Measurements from ENCODE around the gene MYOZ2.

The MYOZ2 gene

DNA sequence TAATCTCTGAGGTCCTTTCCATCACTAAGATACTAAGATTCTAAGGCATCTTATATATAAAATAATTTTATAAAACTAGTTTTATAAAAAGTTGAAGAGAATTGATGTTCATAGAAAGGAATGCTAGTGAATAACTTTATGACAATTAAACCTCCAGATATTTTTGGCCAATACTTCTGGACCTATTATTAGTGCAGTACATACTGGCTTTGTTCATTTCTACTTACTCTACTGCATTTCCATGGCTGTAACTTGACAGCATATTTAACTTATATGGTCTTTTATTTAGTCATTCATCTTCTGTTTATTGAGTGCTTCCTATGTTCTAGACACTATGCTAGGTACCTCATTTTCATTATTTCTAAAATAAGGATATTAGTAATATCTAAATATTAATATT is 70.1 kb downstream of the MYOZ2 start:
- DNase-seq, result no peak

DNA sequence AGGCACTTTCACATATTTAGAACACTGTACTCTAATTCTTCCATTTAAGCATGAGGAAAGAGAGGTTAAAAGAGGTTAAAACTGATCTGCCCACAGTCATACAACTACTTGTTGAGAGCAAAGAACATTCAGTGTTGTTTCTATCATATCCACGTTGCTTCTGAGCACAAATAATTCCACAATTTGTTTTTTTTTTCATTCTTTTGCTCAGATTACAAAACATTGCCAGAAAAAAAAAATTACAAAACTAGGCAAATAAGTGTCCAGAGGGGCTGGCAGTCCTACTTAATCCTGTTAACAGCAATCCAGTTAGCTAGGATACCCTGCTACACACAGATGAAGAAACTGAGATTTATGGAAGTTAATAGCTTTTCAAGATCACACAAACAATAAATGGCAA is 70.5 kb downstream of the MYOZ2 start:
- no peak for DNase-seq

DNA sequence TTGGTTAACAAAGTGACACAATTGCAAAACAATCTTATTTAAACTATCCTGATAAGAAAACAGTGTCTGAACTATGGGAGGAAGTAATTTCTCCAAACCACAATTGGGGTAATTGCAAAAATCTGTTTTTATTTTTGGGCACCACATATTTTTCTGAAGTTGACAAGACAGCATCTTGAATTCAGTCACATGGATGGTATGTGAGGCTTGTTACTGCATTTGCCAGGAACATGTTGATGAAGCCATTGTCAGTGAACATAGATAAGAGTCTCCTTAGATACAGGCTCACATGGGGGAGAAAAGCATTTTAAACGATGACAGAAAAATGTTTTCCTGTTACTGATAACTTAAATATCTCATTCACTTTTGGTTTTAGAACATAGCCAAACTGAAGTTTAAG is 71.4 kb downstream of the MYOZ2 start:
- DNase-seq, result peak; percentile 11

DNA sequence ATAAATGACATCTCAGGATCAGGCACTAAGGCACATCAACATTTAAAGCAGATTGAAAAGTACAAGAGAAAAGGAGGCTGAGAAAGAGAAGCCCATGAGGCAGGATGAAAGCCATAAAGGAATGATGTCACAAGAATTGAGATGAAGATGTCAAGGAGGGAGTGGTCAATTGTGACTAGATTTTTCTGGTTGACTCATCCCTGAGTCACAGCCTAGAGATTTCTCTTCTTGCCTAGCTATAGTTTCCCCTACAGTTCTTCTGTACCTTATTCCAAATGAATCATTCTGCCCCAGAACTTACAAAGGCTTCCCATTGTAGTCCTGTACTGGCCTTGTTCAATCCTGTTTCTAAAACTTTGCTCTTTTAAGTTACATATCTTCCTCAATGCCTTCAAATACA is 73.4 kb downstream of the MYOZ2 start:
- peak; percentile 88 for DNase-seq

DNA sequence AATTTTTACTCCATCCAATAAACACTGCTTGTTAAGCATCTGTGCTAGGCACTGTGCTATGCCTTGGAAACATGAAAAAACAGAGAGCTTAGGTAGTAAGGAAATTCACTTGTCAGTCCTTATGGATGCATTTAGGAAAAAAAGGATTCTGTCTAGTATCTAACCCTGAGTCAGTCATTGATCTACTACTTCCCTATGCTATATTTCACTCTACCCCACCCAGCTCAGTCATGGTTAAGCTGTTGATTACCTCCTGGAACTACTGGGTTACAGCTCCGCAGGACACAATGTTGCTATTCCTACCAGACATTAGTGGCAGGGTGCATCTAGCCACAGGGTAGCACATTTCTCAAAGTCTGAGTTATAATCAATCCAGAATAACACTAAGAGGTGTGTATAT is 74.0 kb downstream of the MYOZ2 start:
- no peak for DNase-seq

DNA sequence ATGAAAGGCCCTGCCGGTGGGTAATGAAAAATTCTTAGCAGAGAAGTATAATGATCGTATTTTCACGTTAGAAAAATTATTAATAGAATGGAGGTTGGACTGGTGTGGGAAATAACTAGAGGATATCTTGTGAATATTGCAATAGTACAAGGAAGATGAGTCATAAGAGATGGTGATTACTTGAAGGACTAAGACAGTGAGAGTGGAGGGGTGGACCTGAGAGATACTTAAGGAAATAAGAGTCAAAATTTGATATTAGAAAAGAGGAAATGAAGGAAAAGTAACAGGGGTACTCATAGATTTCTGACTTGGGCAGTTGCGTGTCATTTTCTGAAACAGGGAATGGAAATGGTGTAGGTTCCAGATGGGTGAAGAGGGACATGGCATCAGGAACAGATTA is 75.1 kb downstream of the MYOZ2 start:
- no peak for DNase-seq

DNA sequence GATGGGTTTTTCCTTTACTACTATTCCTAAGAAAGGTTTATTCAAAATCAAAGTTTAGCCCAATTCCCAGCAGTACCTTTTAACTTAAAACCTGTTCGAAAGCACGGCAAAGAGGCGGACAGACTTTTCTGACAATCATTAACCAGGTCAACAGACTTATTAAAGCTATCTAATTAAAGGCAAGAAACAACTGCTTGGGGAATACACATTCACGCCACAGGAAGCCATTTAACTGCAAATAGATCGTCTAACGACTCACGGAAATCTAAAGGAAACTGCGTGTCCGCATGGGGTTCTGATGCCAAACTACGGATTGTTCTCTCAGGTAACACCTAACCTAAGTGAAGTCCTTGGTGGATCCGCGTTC is 76.2 kb downstream of the MYOZ2 start:
- no peak for DNase-seq

DNA sequence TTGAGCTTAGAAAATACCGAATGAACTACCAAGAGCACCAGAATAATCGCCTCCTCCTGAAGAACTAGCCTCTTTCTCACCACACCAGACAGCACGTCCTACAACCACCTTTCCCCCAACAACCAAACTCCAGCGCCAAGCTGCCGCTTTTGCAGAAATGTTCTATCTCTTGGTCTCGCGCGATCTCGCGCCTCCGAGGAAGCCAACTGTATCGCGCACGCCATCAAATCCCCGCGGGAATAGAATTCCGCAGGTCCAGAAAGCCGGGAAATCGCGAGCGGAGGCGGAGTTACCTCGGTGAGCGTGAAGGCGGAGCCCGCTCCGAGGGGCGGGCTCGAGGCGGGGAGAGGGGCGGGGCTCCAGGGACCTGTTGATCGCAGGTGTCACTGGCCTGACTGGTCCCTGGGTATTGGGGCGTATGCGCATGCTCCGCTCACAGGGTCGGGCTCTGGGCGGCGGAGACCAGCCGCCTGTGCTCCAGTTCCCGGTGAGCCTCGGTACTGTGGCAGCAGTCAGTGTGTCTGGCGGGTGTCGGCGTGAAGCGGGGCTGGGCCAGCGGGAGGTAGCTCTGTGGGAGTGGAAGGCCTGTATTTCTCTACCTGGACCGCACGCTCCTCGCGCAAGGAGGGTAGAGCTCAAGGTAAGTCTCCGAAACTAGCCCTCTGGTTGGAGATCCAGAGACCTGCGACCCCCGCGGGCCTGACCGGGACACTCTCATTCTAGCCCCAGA is 76.8 kb downstream of the MYOZ2 start, which contains the start of gene USP53:
USP53 (plus strand) TSS at position 480 of the 730 bp plus-strand sequence. CDS start 27,047 bp downstream, outside the sequence.
- peak; percentile 98 for DNase-seq

DNA sequence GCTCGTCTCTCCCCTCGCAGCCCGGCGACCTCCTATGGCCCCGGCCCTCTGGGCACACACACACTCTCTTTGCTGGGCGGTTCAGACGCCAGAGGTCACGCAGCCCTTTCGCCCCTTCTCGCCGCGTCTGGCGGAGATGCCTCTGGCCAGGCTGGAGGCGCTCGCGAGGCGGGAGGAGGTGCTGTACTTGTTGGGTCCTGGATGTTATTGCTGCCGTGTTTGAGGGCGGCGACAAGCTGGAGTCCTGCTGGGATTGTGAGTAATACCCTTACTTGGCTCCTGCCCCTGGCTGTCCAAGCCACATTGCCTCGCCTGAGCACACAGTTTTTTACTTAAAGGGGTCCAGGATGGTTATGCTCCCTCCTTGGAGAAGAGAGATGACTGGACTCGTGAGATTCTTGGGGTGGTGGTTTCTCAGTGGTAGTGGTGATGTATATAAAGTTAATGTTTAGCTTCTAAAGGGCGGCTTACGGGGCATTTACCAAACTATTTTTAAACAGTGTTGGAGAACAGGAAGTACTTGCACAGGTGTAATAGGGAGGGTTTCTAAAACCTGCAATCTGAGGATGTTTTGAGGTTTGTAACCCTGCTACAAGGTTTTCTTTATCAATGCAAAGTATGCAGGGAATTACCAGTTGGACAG is 77.5 kb downstream of the MYOZ2 start:
- DNase-seq, result peak; percentile 78

DNA sequence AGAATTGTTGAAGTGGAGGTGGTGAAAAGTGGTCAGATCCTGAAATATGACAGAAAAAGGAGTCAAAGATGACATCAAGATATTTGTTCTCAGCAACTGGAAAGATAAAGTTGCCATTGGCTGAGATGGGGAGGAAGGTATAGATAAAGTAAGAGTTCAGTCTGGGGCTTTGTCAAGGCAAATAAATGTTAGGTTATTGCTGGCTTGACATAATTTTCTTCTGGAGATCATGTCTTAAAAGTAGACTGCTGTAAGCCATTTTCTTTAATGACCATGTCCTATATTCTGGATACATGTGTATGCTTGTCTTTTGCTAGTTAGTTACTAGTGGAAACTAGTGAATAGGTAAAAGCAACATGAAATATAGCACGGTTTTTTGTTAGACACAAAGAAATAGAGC is 82.5 kb downstream of the MYOZ2 start:
- no peak for DNase-seq

DNA sequence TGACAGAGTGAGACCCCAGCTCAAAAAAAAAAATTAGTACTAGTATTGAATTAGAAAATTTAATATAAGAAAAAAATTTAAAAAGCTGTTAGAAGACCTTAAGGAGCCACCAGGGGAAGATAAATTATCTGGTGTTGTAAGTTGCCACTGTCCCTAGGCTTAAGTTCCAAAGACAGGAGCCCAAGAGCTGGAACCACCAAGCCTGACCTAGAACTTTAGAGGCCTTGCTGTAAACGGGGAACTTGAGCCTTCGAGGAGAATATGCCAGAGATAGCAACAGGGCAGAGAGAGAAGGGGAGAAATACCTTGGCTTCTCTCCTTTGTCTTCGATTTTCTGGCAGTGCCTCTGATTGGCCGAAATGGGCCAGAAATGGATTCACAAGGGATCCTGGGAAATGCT is 85.8 kb downstream of the MYOZ2 start:
- no peak for DNase-seq

DNA sequence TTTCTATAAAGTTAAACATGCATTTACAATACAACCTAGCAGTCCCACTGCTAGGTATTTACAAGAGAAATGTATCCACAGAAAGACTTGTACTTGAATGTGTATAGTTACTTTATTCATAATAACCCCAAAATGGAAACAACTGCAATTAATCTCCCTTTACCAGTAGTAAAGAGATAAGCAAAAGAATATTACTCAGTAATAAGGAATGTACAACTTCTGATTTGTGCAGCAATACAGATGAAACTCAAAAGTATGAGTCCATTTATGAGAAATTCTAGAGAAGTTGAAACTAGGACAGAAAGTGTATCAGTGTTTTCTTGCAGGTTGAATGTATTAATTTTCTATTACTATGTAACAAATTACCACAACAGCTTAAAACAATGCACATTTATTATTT is 92.1 kb downstream of the MYOZ2 start:
- no peak for DNase-seq

DNA sequence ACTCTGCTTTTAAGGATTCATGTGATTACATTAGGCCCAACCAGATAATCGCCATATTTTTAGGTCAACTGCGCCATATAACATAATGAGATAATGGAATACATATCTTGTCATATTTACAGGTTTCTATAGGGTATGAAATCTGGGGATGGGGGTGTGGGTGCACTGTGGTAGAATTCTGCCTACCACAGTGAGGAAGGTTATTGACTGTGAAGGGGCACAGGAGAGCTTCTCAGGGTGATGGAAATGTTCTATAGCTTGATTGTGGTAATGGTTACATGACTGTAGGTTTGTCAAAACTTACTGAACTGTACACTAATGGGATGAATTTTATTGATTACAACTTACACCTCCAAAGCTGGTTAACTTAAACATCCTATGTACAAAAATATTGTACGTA is 92.8 kb downstream of the MYOZ2 start:
- DNase-seq, result no peak

DNA sequence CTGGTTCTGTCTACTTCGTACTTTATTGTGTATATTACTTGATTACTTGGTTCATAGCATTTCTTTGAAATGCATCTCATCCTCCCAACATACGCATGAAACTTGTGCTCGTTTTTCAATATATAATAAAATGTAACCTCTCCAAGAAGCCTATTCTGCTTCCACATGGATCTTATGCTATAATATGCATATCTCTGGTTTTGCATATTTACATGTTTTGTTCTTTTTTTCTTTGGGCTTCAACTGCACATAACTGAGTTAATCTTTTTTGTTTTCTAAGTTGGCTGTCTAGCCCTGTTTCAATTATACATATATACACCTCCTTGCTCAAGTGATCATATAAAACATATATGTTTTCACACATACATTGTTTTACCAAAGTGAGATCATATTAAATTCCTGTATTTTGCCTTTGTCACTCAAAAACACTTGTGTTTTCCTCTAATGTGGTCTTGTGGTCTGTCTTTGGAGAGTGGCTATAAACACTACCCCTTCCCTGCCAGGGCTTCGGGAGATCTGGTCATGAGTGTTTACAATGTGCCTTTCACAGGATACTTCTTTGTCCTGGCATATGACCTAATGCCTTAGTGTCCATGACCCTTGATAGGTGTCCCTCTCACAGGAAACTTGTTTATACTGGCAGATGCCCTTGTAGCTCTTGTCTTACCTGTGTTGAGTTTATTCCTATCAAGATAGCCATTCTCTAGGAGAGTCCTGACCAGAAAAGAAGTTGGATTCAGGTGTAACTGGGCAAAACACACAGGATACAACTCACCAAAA is 94.5 kb downstream of the MYOZ2 start:
- no peak for DNase-seq

DNA sequence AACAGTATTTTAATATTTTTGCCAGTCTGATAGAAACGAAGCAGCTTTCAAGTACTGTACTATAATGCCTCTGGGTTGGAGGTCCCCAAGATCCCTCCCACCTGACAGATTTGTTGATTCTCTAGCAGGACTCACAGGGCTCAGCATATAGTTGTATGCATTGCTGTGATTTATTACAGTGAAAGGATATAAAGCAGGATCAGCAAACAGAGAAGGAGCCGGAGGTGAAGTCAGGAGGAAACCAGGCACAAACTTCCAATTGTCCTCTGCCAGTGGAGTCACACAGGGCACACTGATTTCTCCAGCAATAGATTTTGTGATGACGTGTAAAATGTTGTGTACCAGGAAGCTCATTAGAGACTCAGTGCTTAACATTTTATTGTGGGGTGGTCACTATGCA is 95.9 kb downstream of the MYOZ2 start:
- no peak for DNase-seq

DNA sequence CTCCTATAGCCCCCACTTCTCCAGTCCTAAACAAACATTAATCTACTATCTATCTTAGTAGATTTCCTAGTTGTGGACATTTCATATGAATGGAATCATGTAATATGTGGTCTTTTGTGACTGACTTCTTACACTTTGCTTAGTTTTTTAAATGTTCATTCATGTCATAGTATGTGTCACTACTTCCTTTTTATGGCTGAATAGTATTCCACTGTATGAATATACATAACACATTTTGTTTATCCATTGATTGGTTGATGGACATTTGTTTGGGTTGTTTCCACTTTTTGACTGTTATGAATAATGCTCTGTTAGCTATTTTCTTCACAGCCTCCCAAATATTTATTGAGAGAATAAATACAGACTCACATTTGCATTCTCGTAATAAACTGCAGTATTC is 96.7 kb downstream of the MYOZ2 start:
- DNase-seq, result no peak

DNA sequence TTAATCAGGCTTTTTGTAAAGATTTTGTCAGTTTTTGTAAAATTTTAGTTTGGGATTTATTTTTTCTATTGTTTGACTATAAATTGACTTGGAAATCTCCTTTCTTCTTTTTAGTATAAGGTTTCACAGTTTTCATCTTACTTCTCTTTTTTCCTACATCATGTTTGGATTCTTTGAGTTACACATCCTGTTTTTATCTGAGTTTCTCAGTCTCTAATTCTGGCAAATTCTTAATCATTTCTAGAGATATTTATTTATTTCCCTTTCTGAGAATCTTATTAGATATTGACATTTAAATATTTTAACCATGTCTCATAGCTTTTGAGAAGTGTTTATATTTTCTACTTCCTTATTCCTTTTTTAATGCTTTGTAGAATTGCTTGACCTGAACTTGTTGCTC is 97.6 kb downstream of the MYOZ2 start:
- DNase-seq, result no peak

DNA sequence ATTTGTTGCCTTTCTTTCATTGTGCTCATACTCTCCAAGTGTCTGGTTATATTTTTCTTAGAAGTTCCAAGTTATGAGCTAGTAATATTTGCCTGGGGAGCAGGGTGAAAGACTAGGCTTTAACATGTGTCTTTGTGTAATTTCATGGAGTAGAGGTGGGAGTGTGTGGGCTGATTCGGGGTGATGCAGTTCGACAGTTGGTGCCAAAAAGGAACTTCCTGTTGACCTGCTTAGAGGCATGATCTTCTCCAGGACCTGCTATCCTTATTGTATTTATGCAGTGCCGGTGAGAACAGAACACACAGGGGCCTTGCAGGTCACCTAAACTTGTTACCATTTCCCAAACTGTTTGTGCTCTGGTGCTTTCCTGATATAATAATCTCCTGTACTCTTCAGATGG is 98.1 kb downstream of the MYOZ2 start:
- DNase-seq, result peak; percentile 29

DNA sequence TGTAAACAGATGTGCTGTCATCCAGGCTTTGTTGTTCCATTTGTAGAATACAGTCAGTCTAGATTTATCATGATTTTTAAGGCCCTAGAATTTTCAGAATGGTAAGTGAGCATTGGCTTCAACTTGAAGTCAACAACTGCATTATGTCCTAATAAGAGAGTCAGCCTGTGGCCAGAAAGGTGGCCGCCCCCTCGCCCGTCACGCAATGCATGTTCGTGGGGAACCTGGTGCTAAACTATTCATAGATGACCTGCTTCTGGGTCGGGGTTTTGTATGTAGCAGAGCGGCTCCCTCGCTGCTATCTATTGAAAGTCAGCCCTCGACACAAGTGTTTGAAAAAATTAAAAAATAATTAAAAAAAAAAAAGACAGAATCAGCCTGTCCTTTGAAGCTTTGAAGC is 101.6 kb downstream of the MYOZ2 start:
- no peak for DNase-seq

Data from activated CD4-positive, alpha-beta T cell treated with anti-CD3 and anti-CD28 coated beads, Interleukin-2, amount 50 U/mL, for 16 hours (primary cell).